ENCODE measurements around the gene TLE1. TPM values are rescaled to one million over a fixed set of nuclear protein-coding genes. Genes with fewer than 3 reads are reported as not detected.

The TLE1 gene
- total RNA-seq, 1 experiment from 2014 or later, result 7.3 TPM

Small RNA genes within 50 kb of the gene (small RNA-seq; reads per million reads assigned to genes)
- gene RNU6-1035P, result 0 reads per million in 2 experiments

Other genes starting within 250 kb of the TLE1 start
- gene SPATA31D4, start 238.9 kb upstream of the TLE1 start, total RNA-seq (2014; rRNA removed; shearing (Covaris generic)), result not detected in 2 replicates